Right lobe of liver (tissue), 4 donors: ENCODE results near the gene CROCC2.
A peak's percentile ranks its signal among the peaks of the same experiment; 100 is the strongest.

Source experiments
- POLR2A ChIP-seq: fragments of 450-650 bp; IDR thresholded peaks from one replicate; pipeline ENCODE4 v1.6.1; 2017; ENCODE audit warnings: antibody characterized with exemption, mild to moderate bottlenecking
- TF ChIP-seq, protein P1 (sequence below), 4 donors: fragments of 200-600 bp in 3 of 4; fragments of 450-650 bp in 1 of 4; IDR thresholded peaks; one replicate each; pipeline versions ENCODE4 v1.5.1 to v1.8.0; 2016 to 2022; ENCODE audit warnings: antibody characterized with exemption in 4 of 4, mild to moderate bottlenecking in 2 of 4
- donor health status: DM: no; HTN: no; CAD: no.
- donor health status: DM: no; HTN: no; CAD: no.
- donor health status: DM: no; HTN: yes; CAD: no.

GRCh38 chr2:240873805-240874714 lies 32.1 kb upstream of the CROCC2 start:
- TF ChIP-seq, protein P1, sequence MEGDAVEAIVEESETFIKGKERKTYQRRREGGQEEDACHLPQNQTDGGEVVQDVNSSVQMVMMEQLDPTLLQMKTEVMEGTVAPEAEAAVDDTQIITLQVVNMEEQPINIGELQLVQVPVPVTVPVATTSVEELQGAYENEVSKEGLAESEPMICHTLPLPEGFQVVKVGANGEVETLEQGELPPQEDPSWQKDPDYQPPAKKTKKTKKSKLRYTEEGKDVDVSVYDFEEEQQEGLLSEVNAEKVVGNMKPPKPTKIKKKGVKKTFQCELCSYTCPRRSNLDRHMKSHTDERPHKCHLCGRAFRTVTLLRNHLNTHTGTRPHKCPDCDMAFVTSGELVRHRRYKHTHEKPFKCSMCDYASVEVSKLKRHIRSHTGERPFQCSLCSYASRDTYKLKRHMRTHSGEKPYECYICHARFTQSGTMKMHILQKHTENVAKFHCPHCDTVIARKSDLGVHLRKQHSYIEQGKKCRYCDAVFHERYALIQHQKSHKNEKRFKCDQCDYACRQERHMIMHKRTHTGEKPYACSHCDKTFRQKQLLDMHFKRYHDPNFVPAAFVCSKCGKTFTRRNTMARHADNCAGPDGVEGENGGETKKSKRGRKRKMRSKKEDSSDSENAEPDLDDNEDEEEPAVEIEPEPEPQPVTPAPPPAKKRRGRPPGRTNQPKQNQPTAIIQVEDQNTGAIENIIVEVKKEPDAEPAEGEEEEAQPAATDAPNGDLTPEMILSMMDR (IDR thresholded peaks at IDR 0.05) = peak in 3 of 4 donors; percentile 19 to 37 (median 27)
- TF ChIP-seq POLR2A = no peak
